Right lung (tissue), 5 donors: ENCODE measurements around the gene GPER1. TPM values are rescaled to one million over a fixed set of nuclear protein-coding genes. Genes with fewer than 3 reads are reported as not detected.

ENCODE experiments used
- DNase-seq, 2 donors: peaks; one replicate each; pipeline ENCODE4 v3.0.0-alpha.2; 2013
- polyA plus RNA-seq, 5 donors: library from polyadenylated mRNA; unstranded; fragments of 120-200 nt; gene quantifications; one replicate each; pipeline versions ENCODE4 v1.2.1 to v1.2.3, GENCODE V29; 2013; ENCODE audit warnings: inconsistent platforms in 1 of 5, low replicate concordance in 1 of 5; ENCODE audit not compliant: insufficient read length in 5 of 5, insufficient read depth in 1 of 5

Gene GPER1
- polyA plus RNA-seq, 5 donors = 3.9 to 9.6 (median 5.8) TPM

DNA sequence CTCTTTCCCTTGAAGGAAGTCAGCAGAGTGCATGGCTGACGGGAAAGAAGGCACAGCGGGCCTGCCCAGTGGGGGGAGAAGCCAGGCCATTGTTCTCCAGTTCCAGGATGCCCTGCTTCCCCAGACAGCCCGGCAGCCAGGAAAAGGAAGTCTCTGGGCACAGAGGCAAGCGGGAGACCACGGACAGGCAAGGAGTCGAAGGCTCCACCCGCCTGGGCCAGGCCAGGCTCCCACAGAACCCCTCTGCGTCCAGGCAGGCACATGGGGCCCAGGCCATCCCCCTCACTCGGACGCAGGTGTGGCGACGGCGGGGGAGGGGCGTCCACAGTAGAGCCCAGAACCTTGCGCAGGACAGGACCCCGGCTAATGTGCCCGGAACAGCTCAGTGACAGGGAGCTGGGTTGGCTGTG is 34.9 kb upstream of the GPER1 start:
- DNase-seq = no peak

DNA sequence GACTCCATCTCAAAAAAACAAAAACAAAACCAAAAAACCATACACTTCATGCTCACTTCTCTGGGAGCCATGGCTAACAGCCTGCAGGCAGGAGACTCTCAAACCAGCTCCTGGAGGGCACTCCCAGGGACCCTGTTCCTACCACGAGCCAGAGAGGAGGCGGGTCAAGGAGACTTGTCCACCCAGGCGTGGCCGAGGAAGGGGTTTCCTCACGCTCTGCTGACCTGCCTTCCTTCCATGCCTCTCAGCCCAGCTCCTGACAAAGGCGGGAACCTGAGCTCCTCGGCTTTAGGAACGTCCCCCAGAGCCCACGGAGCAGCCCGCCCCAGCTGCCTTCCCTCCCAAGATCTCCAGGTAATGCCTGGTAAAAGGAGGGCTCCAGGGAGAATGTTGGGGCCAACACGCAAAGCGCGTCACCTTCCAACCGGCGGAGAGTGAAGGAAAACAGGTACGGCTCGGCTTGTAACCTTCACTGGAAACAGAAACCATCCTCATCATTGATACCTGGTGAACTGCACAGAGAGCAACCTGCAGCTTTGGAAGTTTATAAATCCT is 34.0 kb upstream of the GPER1 start:
- no peak for DNase-seq

DNA sequence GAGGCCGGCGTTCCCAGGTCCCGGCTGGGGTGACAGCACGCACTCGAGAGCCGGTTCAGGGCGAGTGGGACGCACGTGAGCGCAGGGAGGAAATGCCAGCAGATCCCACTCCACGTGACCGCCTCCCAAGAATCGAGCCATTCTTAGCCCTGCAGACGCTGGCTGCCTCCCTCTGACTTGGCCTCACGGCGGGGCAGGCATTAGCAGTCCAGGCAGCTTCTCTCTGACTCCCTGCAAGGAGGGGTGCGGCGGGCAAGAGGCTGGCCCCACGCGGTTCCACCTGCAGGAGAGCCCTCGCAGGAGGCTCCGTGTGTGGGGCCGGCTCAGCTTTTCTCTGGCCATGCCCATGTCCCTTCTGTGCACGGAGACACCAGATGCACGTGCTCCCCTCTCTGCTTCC is 33.5 kb upstream of the GPER1 start:
- no peak for DNase-seq

GRCh38 chr7:1054861-1055450 is 33.0 kb upstream of the GPER1 start:
- DNase-seq = peak; percentile 78 to 84

DNA sequence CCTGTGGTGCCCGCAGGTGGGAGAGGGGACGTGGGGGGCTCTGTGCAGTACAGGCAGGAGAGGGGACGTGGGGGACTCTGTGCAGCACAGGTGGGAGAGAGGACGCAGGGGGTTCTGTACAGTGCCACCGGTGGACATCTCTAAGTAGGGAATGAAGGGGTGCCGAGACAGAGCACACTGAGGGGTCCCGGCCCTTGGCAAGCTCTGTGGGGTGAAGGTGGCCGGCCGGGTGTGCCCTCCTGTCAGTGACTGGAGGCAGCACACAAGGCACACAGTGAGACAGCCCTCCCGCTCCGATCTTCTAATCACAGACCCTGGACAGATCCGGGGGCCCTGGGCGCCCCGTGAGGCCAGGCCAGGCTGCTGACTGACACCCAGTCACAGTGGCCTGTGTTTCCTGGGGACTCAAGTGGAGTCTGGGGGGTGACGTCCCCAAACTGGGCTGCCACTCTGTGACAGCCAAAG is 32.4 kb upstream of the GPER1 start:
- DNase-seq = no peak

DNA sequence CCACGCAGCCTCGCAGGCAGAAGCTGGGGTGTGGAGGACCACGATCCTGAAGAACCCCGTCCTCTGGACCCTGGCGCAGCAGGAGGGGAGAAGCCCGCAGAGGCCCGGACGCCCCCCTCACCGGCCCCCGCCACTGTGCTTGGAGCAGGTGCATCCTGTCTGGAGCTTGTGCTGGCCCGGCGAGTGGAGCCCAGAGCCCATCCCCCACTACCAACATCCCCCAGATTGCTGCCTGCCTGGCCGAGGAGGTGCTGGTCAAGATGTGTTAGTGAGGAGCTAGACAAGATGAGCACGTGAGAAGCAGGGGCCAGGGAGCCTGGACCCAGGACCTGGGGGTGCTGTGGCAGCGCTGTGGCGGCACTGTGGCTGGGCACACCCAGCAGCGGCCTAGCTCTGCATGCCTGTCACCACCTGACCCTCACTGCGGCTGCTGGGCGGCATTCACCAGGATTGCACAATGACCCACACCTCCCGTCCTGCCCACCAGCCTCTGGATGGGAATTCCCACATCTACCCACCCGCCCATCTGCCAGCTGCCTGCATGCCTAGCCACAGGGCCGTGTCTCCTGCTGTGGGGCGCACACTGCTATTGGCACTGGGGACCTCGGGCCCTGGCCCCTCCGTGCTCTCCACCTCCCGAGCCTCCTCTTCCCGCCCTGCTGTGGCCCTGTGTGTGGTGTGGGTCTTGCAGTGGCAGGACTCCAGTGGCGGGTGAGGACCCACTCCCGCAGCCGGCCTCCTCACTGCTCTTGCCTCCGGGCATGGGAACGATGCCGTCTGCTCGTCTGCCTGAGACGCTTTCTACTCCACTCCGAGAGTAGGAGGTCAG is 31.7 kb upstream of the GPER1 start:
- DNase-seq = no peak

- no peak for DNase-seq
These were observed 31.0 kb upstream of the GPER1 start for GRCh38 chr7:1056785-1057410.

- DNase-seq = no peak
These were observed 30.3 kb upstream of the GPER1 start for GRCh38 chr7:1057416-1058291.

GRCh38 chr7:1058311-1058710 is 29.6 kb upstream of the GPER1 start:
- DNase-seq = no peak

DNA sequence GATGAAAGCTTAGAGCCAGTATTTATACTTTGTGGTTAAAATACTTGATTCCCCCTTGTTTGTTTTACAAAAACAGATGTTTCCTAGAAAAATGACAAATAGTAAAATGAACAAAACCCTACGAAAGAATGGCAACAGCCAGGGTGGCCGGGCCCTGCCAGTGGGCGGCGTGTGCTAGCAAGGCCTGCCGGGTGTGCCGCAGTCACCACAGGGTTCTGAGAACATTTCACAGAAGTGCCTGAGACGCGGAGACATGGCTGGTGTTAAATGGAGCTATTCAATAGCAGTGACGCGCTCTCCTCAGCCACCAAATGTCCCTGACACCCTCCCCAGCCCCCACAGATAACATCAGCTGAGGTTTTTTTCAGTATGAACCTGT is 29.1 kb upstream of the GPER1 start:
- DNase-seq = no peak

GRCh38 chr7:1059200-1060091 is 28.5 kb upstream of the GPER1 start:
- DNase-seq = no peak

GRCh38 chr7:1060315-1061072 is 27.4 kb upstream of the GPER1 start:
- no peak for DNase-seq

DNA sequence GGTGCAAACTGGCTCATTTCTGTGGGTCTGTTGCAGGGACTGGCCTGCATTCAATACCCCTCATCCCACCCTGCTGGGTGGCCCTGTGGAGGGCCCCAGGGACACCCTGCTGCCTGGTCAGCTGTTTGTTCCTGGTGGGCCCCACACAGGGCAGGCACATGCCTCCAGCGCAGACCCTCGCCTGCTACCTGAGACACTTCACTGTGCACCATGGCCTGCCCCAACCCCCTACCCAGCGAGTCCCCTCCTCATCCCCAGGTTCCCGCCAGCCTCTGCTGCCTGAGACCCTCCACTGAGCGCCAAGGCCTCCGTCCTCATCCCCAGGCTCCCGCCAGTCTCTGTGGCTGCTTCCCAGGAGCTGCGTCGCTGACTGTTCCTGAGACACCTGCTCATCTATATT is 26.7 kb upstream of the GPER1 start:
- DNase-seq = no peak

GRCh38 chr7:1062296-1063294 is 25.3 kb upstream of the GPER1 start:
- DNase-seq = no peak

DNA sequence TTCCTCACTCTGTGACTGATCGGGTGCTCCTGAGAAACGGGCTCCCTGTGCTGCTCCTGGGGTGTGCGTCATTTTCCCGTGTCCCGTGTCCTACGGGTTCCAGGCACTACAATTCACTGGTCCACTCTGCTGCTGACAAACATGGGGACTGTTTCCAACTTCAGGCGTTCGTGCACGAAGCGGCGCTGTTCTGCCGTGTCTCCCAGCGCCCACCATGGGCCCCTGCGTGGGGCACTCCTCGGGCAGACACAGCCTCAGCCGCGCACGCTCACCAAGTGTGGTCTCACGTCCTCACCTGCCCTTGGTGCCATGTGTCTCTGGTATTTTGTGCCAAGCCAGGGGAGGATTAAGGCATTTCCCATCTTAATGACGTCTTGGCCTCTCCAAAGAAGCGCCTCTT is 24.6 kb upstream of the GPER1 start:
- no peak for DNase-seq

- DNase-seq = no peak
These were observed 23.3 kb upstream of the GPER1 start for GRCh38 chr7:1064581-1064980.

GRCh38 chr7:1065263-1065584 is 22.7 kb upstream of the GPER1 start:
- no peak for DNase-seq

GRCh38 chr7:1065585-1066241 is 22.2 kb upstream of the GPER1 start:
- no peak for DNase-seq
